Spleen (tissue), 11 donors: ENCODE data around the gene MAPT. TPM values are rescaled to one million over a fixed set of nuclear protein-coding genes. Genes with fewer than 3 reads are reported as not detected.

Experiments used
- DNase-seq: peaks from one replicate; pipeline ENCODE4 v3.0.0-alpha.2; 2020
- H3K27ac ChIP-seq, 8 donors: fragments of 200-600 bp; sonication (generic) in 7 of 8; 1 replicate in 4 of 8; 2 replicates in 4 of 8; pipeline versions ENCODE4 v1.5.0 to v1.8.0; 2016 to 2021; ENCODE audit warnings: inconsistent platforms in 4 of 8, mild to moderate bottlenecking in 4 of 8, moderate library complexity in 1 of 8
- H3K27me3 ChIP-seq, 7 donors: fragments of 200-600 bp; sonication (generic) in 6 of 7; replicated peaks in 1 of 7; 1 replicate in 4 of 7; 2 replicates in 3 of 7; pipeline versions ENCODE4 v1.5.0 to v1.8.0; 2016 to 2021; ENCODE audit warnings: inconsistent platforms in 3 of 7, mild to moderate bottlenecking in 1 of 7
- H3K36me3 ChIP-seq, 6 donors: fragments of 200-600 bp; sonication (generic) in 5 of 6; 1 replicate in 4 of 6; 2 replicates in 2 of 6; pipeline versions ENCODE4 v1.5.0 to v1.8.0; 2016 to 2021; ENCODE audit warnings: inconsistent platforms in 2 of 6
- H3K4me1 ChIP-seq, 6 donors: fragments of 200-600 bp; sonication (generic) in 5 of 6; 1 replicate in 3 of 6; 2 replicates in 3 of 6; pipeline versions ENCODE4 v1.5.0 to v1.8.0; 2016 to 2021; ENCODE audit warnings: inconsistent platforms in 3 of 6
- H3K4me3 ChIP-seq, 8 donors: fragments of 200-600 bp; sonication (generic) in 7 of 8; 1 replicate in 4 of 8; 2 replicates in 4 of 8; pipeline versions ENCODE4 v1.5.0 to v1.8.0; 2016 to 2021; ENCODE audit warnings: inconsistent platforms in 4 of 8, mild to moderate bottlenecking in 4 of 8, moderate library complexity in 2 of 8
- H3K9me3 ChIP-seq, 8 donors: fragments of 200-600 bp; sonication (generic) in 7 of 8; 1 replicate in 4 of 8; 2 replicates in 4 of 8; pipeline versions ENCODE4 v1.5.0 to v1.8.0; 2016 to 2021; ENCODE audit warnings: inconsistent platforms in 4 of 8
- CTCF ChIP-seq, 11 experiments: fragments of 200-600 bp in 7 of 11; fragments of 450-650 bp in 4 of 11; sonication (generic) in 4 of 11; IDR thresholded peaks in 8 of 11; conservative IDR thresholded peaks in 3 of 11; 1 replicate in 7 of 11; 2 replicates in 4 of 11; pipeline versions ENCODE4 v1.4.0 to v1.8.0; 2016 to 2021; ENCODE audit warnings: antibody characterized with exemption in 11 of 11, inconsistent platforms in 4 of 11, mild to moderate bottlenecking in 1 of 11
- POLR2A ChIP-seq, 3 donors: fragments of 450-650 bp; IDR thresholded peaks; one replicate each; pipeline ENCODE4 v1.5.1; 2017; ENCODE audit warnings: antibody characterized with exemption in 3 of 3, mild to moderate bottlenecking in 1 of 3
- POLR2AphosphoS5 ChIP-seq, 3 donors: sonication (generic); formaldehyde crosslinking; IDR thresholded peaks; one replicate each; pipeline ENCODE4 v1.5.1; 2017; ENCODE audit warnings: antibody characterized with exemption in 3 of 3
- WGBS, 5 donors: extraction: QIAGEN DNeasy Blood & Tissue Kit in 3 of 5; methylation state at CpG; one replicate each; pipeline versions ENCODE4 v1.1.5 to v1.1.7; 2013 to 2018; 5-methylcytosine and 5-hydroxymethylcytosine counted together
- intact Hi-C: fragments of 100-400 bp; cut with DNase I; formaldehyde crosslinking; loops from one replicate; pipeline ENCODE4 v1.15.0; 2023; ENCODE audit warnings: low total_unique reads
- polyA plus RNA-seq, 3 donors: library from polyadenylated mRNA; stranded (reverse); fragments of 200-250 nt; gene quantifications; one replicate each; pipeline ENCODE4 v1.2.1, GENCODE V29; 2013
- small RNA-seq, 4 donors: library from RNA; depleted of rRNA; stranded (forward); fragments of <200 nt; gene quantifications; one replicate each; pipeline ENCODE3, GENCODE V24; 2016
- total RNA-seq, 7 donors: library from RNA; depleted of rRNA in 3 of 7; stranded (reverse); fragments of >200 nt in 3 of 7; fragmentation: NEBNext Ultra II Directional in 4 of 7; extraction: Animal tissue kit (Norgen Biotek cat#: 25700) in 4 of 7; gene quantifications; one replicate each; pipeline versions ENCODE4 v1.1.0 to v1.2.1, GENCODE V29; 2016 to 2021
- donor health status: healthy with polysubstance abuse.
- donor health status: DM: no; HTN: no; CAD: no; lungs with moderate emphysema.
- donor health status: DM: no; HTN: no; CAD: no.
- donor health status: Bipolar disorder and iron deficiency.
- donor health status: healthy.
- donor health status: DM: no; HTN: no; CAD: no.
- donor health status: DM: yes; HTN: yes; CAD: no.

Gene MAPT
- total and polyA plus RNA-seq, 10 donors, result 0.15 to 1.6 (median 0.66) TPM

GRCh38 chr17:46074540-46074939, 180.2 kb downstream of the MAPT start:
- no peak overlapping the region for H3K27ac ChIP-seq

More at GRCh38 chr17:46074540-46074939, 180.2 kb downstream of the MAPT start:
- TF ChIP-seq POLR2AphosphoS5 (IDR thresholded peaks at IDR 0.05) (no peak), POLR2A (IDR thresholded peaks at IDR 0.05) (no peak), CTCF (IDR thresholded peaks at IDR 0.05 in 8 of 11, conservative IDR thresholded peaks at IDR 0.05 in 3 of 11) (no peak)
- no peaks in the 10 kb centered on the region for H3K27me3 ChIP-seq
- H3K9me3 ChIP-seq, result no peaks in the 10 kb centered on the region
- WGBS, 5 donors, result 100% methylated on average over 1 of the region's 1 CpG
- peaks cover 0 to 46% (median 0%) of the 10 kb centered on the region in 6 donors for H3K36me3 ChIP-seq
- H3K4me1 ChIP-seq, result peaks cover 0 to 63% (median 21%) of the 10 kb centered on the region in 6 donors
- DNase-seq, result no peak
- no peak overlapping the region for H3K4me3 ChIP-seq
- intact Hi-C loops, result no loop called here

Small RNA genes within 50 kb of the gene (small RNA-seq; reads per million reads assigned to genes)
- 0 reads per million in 4 donors for gene RF00017

Other genes starting within 250 kb of the MAPT start
- gene CRHR1, start 110.2 kb upstream of the MAPT start, total RNA-seq, result not detected
- under 1 TPM in 1 of 3 donors, not detected in 2; 0.22 TPM for gene CRHR1, start 110.2 kb upstream of the MAPT start, polyA plus RNA-seq
- gene SPPL2C, start 49.7 kb upstream of the MAPT start, total RNA-seq, result not detected
- not detected for gene SPPL2C, start 49.7 kb upstream of the MAPT start, polyA plus RNA-seq
- not detected for gene STH, start 104.7 kb downstream of the MAPT start, total RNA-seq
- gene STH, start 104.7 kb downstream of the MAPT start, polyA plus RNA-seq, result not detected